Measurements from ENCODE around the gene CLK2.
"Not testable (repeated sequence)": the region's sequence is repeated elsewhere in the genome, so short reads cannot be mapped to it uniquely, and the experiment has no call there.

Gene CLK2

GRCh38 chr1:155219592-155220031 is 53.7 kb downstream of the CLK2 start:
- TF ChIP-seq, protein P1, sequence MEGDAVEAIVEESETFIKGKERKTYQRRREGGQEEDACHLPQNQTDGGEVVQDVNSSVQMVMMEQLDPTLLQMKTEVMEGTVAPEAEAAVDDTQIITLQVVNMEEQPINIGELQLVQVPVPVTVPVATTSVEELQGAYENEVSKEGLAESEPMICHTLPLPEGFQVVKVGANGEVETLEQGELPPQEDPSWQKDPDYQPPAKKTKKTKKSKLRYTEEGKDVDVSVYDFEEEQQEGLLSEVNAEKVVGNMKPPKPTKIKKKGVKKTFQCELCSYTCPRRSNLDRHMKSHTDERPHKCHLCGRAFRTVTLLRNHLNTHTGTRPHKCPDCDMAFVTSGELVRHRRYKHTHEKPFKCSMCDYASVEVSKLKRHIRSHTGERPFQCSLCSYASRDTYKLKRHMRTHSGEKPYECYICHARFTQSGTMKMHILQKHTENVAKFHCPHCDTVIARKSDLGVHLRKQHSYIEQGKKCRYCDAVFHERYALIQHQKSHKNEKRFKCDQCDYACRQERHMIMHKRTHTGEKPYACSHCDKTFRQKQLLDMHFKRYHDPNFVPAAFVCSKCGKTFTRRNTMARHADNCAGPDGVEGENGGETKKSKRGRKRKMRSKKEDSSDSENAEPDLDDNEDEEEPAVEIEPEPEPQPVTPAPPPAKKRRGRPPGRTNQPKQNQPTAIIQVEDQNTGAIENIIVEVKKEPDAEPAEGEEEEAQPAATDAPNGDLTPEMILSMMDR (IDR thresholded peaks at IDR 0.05; ENCODE audit: borderline replicate concordance, control extremely low read depth, extremely low read depth, insufficient read depth, missing control alignments), result no peak
- in situ Hi-C loops (cut with MboI; ENCODE audit: low sequenced_read_pairs, unreplicated experiment), result no loop called here
- DNase-seq (ENCODE audit: low spot score), result no peak

- no peak for DNase-seq (ENCODE audit: low spot score)
- TF ChIP-seq, protein P1 (IDR thresholded peaks at IDR 0.05; ENCODE audit: borderline replicate concordance, control extremely low read depth, extremely low read depth, insufficient read depth, missing control alignments), result no peak
- in situ Hi-C loops (cut with MboI; ENCODE audit: low sequenced_read_pairs, unreplicated experiment), result no loop called here
Measured at GRCh38 chr1:155218854-155219591, 54.3 kb downstream of the CLK2 start.

DNA sequence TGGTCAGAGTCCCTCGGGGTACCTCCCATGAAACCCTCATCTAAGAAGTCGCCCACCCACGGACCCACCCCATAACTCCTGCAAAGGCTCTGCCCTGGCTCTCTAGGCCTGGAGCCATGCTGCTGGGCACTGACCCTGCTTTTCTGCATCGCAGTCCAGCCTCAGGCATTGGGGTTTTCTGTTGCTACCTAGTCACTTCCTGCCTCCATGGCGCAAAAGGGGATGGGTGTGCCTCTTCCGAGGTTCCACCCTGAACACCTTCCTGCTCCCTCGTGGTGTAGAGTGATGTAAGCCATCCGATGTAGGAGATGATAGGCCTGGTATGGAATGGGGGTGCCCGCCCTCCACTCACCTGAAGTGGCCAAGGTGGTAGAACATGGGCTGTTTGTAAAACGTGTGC is 58.6 kb downstream of the CLK2 start:
- in situ Hi-C loops (cut with MboI; ENCODE audit: low sequenced_read_pairs, unreplicated experiment); DNase-seq (ENCODE audit: low spot score): not testable (repeated sequence)
